ENCODE results near the gene EVI5. TPM values are rescaled to one million over a fixed set of nuclear protein-coding genes. Genes with fewer than 3 reads are reported as not detected.
"Not testable (repeated sequence)": the region's sequence is repeated elsewhere in the genome, so short reads cannot be mapped to it uniquely, and the experiment has no call there.

Gene EVI5
- total RNA-seq, 2 experiments from 2014 or later: 0.13 to 0.21 TPM

DNA sequence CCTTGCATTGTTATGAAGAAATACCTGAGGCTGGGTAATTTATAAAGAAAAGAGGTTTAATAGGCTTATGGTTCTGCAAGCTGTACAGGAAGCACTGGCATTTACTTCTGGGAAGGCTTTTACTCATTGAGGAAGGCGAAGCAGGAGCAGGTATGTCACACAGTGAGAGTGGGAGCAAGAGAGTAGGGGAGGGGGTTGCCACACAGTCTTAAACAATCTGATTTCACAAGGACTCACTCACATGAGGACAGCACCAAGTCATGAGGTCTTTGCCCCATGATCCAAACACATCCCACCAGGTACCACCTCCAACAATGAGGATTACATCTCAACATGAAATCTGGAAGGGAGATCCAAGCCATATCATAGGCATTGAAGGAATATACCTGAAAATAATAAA lies 127.2 kb downstream of the EVI5 start:
- peaks cover 28% of the 10 kb centered on the region for H3K9me3 Mint-ChIP-seq (ENCODE audit: insufficient read depth)
- ATAC-seq: no peak
- H3K4me1 Mint-ChIP-seq (ENCODE audit: low read depth): no peaks in the 10 kb centered on the region
- H3K4me3 Mint-ChIP-seq: no peak overlapping the region
- no peak for DNase-seq
- ChIA-PET POLR2A (no interaction called here), CTCF (no interaction called here)
- no peak overlapping the region for H3K27ac Mint-ChIP-seq
- H3K36me3 Mint-ChIP-seq (ENCODE audit: low read depth): peaks cover 4% of the 10 kb centered on the region
- peaks cover 24% of the 10 kb centered on the region for H3K27me3 Mint-ChIP-seq (ENCODE audit: low read depth)

DNA sequence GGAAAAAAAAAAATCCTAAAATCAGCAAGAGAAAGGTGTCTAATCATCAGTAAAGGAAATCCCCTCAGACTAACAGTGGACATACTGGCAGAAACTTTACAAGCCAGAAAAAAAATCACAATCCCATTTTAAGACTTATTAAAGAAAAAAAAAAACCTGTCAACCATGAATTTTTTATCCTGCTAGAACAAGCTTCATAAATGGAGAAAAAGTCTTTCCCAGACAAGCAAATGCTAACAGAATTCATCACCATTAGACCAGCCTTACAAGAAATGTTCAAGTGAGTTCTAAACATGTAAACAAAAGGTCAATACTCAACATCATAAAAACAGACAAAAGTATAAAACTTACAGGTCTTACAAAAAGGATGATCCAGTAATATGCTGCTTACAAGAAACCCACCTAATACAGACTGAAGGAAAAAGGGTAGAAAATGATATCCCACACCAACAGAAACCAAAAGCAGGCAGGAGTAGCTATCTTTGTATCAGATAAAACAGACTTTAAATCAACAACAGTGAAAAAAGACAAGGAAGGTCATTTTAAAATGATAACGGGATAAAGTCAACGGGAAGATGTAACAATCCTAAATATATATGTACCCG lies 129.6 kb downstream of the EVI5 start:
- DNase-seq (no peak), ATAC-seq (no peak)
- CTCF ChIA-PET: no interaction called here
- Mint-ChIP-seq H3K9me3 (ENCODE audit: insufficient read depth) (peaks cover 36% of the 10 kb centered on the region), H3K36me3 (ENCODE audit: low read depth) (peaks cover 4% of the 10 kb centered on the region), H3K27ac (no peak overlapping the region), H3K4me1 (ENCODE audit: low read depth) (no peaks in the 10 kb centered on the region), H3K27me3 (ENCODE audit: low read depth) (peaks cover 20% of the 10 kb centered on the region), H3K4me3 (no peak overlapping the region)
- POLR2A ChIA-PET: no interaction called here

DNA sequence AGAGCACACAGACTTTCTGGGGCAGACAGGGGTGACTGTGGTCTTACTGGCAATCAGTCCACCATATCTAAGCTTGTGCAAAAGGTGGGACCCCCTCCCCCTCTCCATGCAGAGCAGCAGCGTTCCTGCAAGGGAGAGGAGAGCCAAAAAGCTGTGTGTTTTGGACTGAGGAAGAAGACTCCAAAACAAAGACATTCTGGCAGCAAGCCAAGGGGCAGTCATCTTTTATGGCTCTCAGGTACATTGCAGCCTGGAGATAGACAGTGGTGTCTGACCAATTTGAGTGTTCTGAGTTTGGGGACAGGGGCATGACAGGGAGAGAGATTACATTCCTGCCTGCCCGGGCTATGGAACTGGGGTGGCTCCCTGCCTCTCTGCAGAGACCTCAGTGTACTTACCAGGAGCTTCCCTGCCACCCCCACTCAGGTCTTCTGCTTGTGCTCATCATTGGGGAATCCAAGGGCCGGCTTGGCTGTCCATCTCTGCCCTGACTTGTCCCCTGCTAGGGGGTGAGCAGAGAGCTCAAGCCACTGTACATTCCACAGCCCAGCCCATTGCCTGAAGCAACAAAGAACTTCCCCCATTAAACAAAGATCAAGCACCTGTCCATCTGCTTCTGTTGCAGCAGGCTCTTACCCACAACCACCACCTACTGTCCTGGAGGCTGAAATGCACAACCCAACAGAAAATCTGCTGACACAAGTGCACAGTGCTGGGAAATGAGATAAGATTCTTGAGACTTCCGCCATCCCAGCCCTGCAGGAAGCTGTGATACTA lies 131.1 kb downstream of the EVI5 start:
- peaks cover 16% of the 10 kb centered on the region for H3K27me3 Mint-ChIP-seq (ENCODE audit: low read depth)
- ChIA-PET POLR2A (no interaction called here), CTCF (no interaction called here)
- peaks cover 4% of the 10 kb centered on the region for H3K36me3 Mint-ChIP-seq (ENCODE audit: low read depth)
- ATAC-seq (no peak), DNase-seq (no peak)
- no peak overlapping the region for H3K4me3 Mint-ChIP-seq
- no peaks in the 10 kb centered on the region for H3K4me1 Mint-ChIP-seq (ENCODE audit: low read depth)
- H3K27ac Mint-ChIP-seq: no peak overlapping the region
- H3K9me3 Mint-ChIP-seq (ENCODE audit: insufficient read depth): peaks cover 36% of the 10 kb centered on the region

DNA sequence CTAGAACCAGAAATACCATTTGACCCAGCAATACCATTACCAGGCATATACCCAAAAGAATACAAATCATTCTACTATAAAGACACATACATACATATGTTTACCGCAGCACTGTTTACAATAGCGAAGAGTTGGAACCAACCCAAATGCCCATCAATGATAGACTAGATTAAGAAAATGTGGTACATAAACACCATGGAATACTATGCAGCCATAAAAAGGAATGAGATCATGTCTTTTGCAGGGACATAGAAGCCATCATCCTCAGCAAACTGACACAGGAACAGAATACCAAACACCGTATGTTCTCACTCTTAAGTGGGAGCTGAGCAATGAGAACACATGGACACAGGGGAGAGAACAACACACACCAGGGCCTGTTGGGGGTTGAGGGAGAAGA lies 144.2 kb downstream of the EVI5 start:
- H3K27ac Mint-ChIP-seq; DNase-seq; H3K4me1 Mint-ChIP-seq (ENCODE audit: low read depth); CTCF ChIA-PET; H3K9me3 Mint-ChIP-seq (ENCODE audit: insufficient read depth); H3K36me3 Mint-ChIP-seq (ENCODE audit: low read depth); H3K4me3 Mint-ChIP-seq; POLR2A ChIA-PET; ATAC-seq: not testable (repeated sequence)
- H3K27me3 Mint-ChIP-seq (ENCODE audit: low read depth): peaks cover 25% of the 10 kb centered on the region

DNA sequence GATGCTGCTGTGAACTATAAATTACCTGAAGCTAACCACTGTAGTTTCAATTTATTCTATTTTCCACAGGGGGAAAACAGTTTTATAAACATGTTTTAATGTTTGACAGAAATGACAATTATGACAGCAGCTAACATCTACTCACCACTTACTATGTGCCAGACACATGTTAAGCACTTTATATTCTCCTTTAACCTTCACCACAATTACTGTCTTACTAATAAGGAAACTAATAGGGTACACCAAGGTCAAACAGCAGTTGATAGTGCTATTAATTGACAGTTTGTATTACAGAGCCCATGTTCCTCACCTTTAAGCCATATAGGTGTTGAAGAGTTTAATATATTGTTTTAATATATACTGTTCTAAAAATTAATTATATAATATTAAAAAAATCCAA lies 146.4 kb downstream of the EVI5 start:
- Mint-ChIP-seq H3K4me1 (ENCODE audit: low read depth) (no peaks in the 10 kb centered on the region), H3K9me3 (ENCODE audit: insufficient read depth) (no peaks in the 10 kb centered on the region), H3K4me3 (no peak overlapping the region), H3K27me3 (ENCODE audit: low read depth) (peaks cover 14% of the 10 kb centered on the region), H3K36me3 (ENCODE audit: low read depth) (no peaks in the 10 kb centered on the region), H3K27ac (no peak overlapping the region)
- ChIA-PET POLR2A (no interaction called here), CTCF (no interaction called here)
- ATAC-seq: no peak
- no peak for DNase-seq

DNA sequence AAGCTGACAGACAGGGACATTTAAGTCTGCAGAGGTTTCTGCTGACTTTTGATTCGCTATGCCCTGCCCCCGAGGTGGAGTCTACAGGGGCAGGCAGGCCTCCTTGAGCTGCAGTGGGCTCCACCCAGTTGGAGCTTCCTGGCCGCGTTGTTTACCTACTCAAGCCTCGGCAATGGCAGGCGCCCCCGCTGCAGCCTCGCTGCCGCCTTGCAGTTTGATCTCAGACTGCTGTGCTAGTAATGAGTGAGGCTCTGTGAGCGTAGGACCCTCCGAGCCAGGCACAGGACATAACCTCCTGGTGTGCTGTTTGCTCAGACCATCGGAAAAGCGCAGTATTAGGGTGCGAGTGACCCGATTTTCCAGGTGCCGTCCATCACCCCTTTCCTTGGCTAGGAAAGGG lies 149.7 kb downstream of the EVI5 start:
- not testable (repeated sequence) for DNase-seq, ATAC-seq
- peaks cover 11% of the 10 kb centered on the region for H3K27me3 Mint-ChIP-seq (ENCODE audit: low read depth)

DNA sequence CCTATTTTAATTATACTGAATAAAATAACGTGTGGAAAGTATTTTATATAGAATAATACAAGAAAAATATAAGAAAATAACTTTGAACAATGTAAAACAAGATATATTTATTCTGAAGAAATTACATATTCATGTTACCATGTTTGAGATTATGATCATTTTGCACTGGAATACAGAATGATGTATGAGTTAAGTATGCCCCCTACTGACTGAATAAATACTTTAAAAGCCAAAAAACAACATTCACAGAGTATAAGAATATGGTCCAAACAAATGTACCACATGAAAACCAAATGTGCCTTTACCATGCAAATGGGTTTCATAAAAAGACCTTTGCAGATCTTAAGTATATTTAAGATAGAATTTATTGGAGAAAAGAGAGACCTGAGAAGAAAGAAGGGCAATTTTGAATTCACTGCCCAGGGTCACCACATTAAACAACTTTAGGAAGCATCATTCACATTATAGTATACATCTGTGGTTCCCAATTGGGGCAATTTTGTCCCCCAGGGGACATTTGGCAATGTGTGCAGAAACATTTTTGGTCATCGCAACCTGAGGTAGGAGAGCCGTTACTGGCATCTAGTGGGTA lies 161.6 kb downstream of the EVI5 start:
- DNase-seq: no peak
- Mint-ChIP-seq H3K27ac (no peak overlapping the region), H3K36me3 (ENCODE audit: low read depth) (no peaks in the 10 kb centered on the region), H3K27me3 (ENCODE audit: low read depth) (peaks cover 12% of the 10 kb centered on the region), H3K9me3 (ENCODE audit: insufficient read depth) (no peaks in the 10 kb centered on the region), H3K4me3 (no peak overlapping the region), H3K4me1 (ENCODE audit: low read depth) (no peaks in the 10 kb centered on the region)
- ATAC-seq: no peak
- CTCF ChIA-PET: interaction anchor here (1.0 to 1.5 kb wide), 9 partner anchors 14 to 323 kb away, joined by 3 to 14 read pairs (median 4); no protein-coding TSS in a partner anchor
- POLR2A ChIA-PET: no interaction called here

More for the DNA sequence above, 149.7 kb downstream of the EVI5 start:
- CTCF ChIA-PET; H3K9me3 Mint-ChIP-seq (ENCODE audit: insufficient read depth); POLR2A ChIA-PET; H3K27ac Mint-ChIP-seq; H3K36me3 Mint-ChIP-seq (ENCODE audit: low read depth); H3K4me3 Mint-ChIP-seq; H3K4me1 Mint-ChIP-seq (ENCODE audit: low read depth): not testable (repeated sequence)

DNA sequence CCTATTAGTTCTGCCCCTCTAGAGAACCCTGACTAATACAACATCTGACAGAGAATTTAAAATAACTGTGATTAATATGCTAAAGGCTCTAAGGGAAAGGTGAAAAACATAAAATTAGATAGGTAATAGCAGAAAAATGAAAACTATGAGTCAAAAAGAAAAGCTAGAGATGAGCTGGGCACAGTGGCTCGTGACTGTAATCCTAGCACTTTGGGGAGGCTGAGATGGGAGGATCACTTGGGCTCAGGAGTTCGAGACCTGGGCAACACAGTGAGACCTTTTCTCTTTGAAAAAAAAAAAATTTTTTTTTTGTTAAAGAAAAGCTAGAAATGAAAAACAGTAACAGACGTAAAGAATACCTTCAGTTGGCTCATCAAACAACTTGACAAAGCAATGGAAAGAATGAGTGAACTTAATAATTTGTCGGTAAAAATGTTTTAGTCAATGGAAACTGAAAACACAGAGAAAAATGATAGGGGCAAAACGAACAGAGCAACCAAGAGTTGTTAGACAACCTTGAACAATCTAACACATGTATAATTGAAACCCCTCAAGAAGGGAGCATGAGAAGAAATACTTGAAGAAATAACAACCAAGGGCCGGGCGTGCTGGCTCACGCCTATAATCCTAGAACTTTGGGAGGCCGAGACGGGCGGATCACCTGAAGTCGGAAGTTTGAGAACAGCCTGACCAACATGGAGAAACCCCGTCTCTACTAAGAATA lies 165.3 kb downstream of the EVI5 start:
- DNase-seq: no peak
- Mint-ChIP-seq H3K27me3 (ENCODE audit: low read depth) (no peaks in the 10 kb centered on the region), H3K9me3 (ENCODE audit: insufficient read depth) (no peaks in the 10 kb centered on the region), H3K27ac (no peak overlapping the region), H3K4me1 (ENCODE audit: low read depth) (no peaks in the 10 kb centered on the region), H3K36me3 (ENCODE audit: low read depth) (no peaks in the 10 kb centered on the region), H3K4me3 (no peak overlapping the region)
- POLR2A ChIA-PET: interaction anchor here (0.6 kb wide), 1 partner anchor 322 kb away, joined by 3 read pairs; no protein-coding TSS in a partner anchor
- no peak for ATAC-seq
- CTCF ChIA-PET: interaction anchor here (0.6 to 1.3 kb wide), 3 partner anchors 307 to 312 kb away, joined by 3 to 5 read pairs (median 4); no protein-coding TSS in a partner anchor

DNA sequence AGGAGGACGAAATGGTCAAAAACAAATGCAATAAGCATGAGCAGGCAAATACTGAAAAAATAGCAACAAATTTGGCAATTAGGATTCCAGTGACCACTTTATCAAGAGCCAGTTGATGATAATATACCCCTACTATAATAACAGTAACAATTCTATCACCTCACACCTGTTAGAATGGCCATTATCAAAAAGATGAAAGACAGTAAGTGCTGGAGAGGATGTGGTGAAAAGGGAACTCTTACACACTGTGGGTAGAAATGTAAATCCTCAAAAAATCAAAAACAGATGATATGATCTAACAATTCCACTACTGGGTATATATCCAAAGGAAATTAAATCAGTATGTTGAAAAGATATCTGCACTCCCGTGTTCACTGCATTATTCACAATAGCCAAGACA lies 183.9 kb downstream of the EVI5 start:
- Mint-ChIP-seq H3K4me1 (ENCODE audit: low read depth) (peaks cover 25% of the 10 kb centered on the region), H3K9me3 (ENCODE audit: insufficient read depth) (no peaks in the 10 kb centered on the region), H3K36me3 (ENCODE audit: low read depth) (no peaks in the 10 kb centered on the region), H3K4me3 (no peak overlapping the region), H3K27me3 (ENCODE audit: low read depth) (no peaks in the 10 kb centered on the region), H3K27ac (no peak overlapping the region)
- DNase-seq: no peak
- ChIA-PET POLR2A (interaction anchor here (2.3 kb wide), 1 partner anchor 116 kb away, joined by 8 read pairs; no protein-coding TSS in a partner anchor), CTCF (interaction anchor here (1.0 to 1.8 kb wide), 3 partner anchors 96 to 290 kb away, joined by 3 to 8 read pairs (median 5); no protein-coding TSS in a partner anchor)
- ATAC-seq: no peak

DNA sequence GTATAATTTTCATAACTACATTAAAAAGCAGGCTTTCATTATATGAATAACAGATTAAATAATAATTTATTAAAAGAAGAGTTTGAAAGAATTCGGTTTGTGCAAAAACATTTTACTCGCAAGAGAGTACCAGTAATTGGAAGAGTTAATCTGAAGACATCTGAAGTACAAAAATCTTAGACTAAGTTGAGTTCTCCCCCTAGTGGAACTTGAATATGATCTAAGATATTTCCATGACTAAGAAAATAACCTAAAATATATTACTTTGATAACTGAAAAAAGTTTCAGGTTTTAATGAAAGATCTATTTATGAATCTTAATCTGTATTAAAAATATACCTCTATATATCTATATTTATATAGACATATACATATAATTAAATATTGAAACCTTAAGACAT lies 185.7 kb downstream of the EVI5 start:
- peaks cover 2% of the 10 kb centered on the region for H3K36me3 Mint-ChIP-seq (ENCODE audit: low read depth)
- H3K27me3 Mint-ChIP-seq (ENCODE audit: low read depth): no peaks in the 10 kb centered on the region
- peaks cover 25% of the 10 kb centered on the region for H3K4me1 Mint-ChIP-seq (ENCODE audit: low read depth)
- no peak overlapping the region for H3K27ac Mint-ChIP-seq
- H3K4me3 Mint-ChIP-seq: no peak overlapping the region
- ChIA-PET POLR2A (interaction anchor here (2.3 to 2.8 kb wide), 2 partner anchors 113 to 114 kb away, joined by 8 to 21 read pairs; partner anchors contain the start of gene GFI1), CTCF (interaction anchor here (0.6 to 4.2 kb wide), 11 partner anchors 61 to 290 kb away, joined by 3 to 43 read pairs (median 4); partner anchors contain the start of gene GFI1)
- H3K9me3 Mint-ChIP-seq (ENCODE audit: insufficient read depth): no peaks in the 10 kb centered on the region
- DNase-seq (no peak), ATAC-seq (peak; percentile 61)

DNA sequence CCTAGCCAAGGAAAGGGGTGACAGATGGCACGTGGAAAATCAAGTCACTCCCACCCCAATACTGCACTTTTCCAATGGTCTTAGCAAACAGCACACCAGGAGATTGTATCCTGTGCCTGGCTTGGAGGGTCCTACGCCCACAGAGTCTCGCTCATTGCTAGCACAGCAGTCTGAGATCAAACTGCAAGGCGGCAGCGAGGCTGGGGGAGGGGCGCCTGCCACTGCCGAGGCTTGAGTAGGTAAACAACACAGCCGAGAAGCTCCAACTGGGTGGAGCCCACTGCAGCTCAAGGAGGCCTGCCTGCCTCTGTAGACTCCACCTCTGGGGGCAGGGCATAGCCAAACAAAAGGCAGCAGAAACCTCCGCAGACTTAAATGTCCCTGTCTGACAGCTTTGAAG lies 195.5 kb downstream of the EVI5 start:
- not testable (repeated sequence) for DNase-seq; H3K27ac Mint-ChIP-seq; H3K27me3 Mint-ChIP-seq (ENCODE audit: low read depth); H3K4me3 Mint-ChIP-seq; ATAC-seq
- peaks cover 30% of the 10 kb centered on the region for H3K36me3 Mint-ChIP-seq (ENCODE audit: low read depth)
- H3K4me1 Mint-ChIP-seq (ENCODE audit: low read depth): peaks cover 26% of the 10 kb centered on the region
- POLR2A ChIA-PET: interaction anchor here (0.6 to 3.1 kb wide), 2 partner anchors 89 to 104 kb away, joined by 3 to 18 read pairs; partner anchors contain the start of gene GFI1
- peaks cover 11% of the 10 kb centered on the region for H3K9me3 Mint-ChIP-seq (ENCODE audit: insufficient read depth)
- CTCF ChIA-PET: interaction anchor here (3.4 kb wide), 1 partner anchor 103 kb away, joined by 21 read pairs; the partner anchor contains the start of gene GFI1

Measured in activated CD8-positive, alpha-beta T cell treated with anti-CD3 and anti-CD28 coated beads, Interleukin-2, amount 10 ng/mL, durations not matched to agents 7 days and 5 days (primary cell).